ENCODE results near the gene WNT11.

WNT11 gene

GRCh38 chr11:76196849-76197248 is 9.5 kb downstream of the WNT11 start:
- no peak for DNase-seq (ENCODE audit: low spot score in 2 of 2)
- H3K4me1 Mint-ChIP-seq: no peaks in the 10 kb centered on the region
- no peaks in the 10 kb centered on the region for H3K9me3 Mint-ChIP-seq
- peaks cover 3% of the 10 kb centered on the region for H3K27me3 Mint-ChIP-seq
- H3K4me3 Mint-ChIP-seq: no peak overlapping the region
- no peak overlapping the region for H3K27ac Mint-ChIP-seq
- no peak for ATAC-seq (ENCODE audit: low read depth)
- H3K36me3 Mint-ChIP-seq: no peaks in the 10 kb centered on the region

- no peak overlapping the region for H3K4me3 Mint-ChIP-seq
- no peaks in the 10 kb centered on the region for H3K4me1 Mint-ChIP-seq
- no peaks in the 10 kb centered on the region for H3K36me3 Mint-ChIP-seq
- no peak overlapping the region for H3K27ac Mint-ChIP-seq
- ATAC-seq (ENCODE audit: low read depth) (no peak), DNase-seq (ENCODE audit: low spot score in 2 of 2) (no peak)
- H3K27me3 Mint-ChIP-seq: peaks cover 3% of the 10 kb centered on the region
- H3K9me3 Mint-ChIP-seq: no peaks in the 10 kb centered on the region
Measured at GRCh38 chr11:76194872-76195668, 11.2 kb downstream of the WNT11 start.

- Mint-ChIP-seq H3K4me1 (no peaks in the 10 kb centered on the region), H3K27me3 (peaks cover 2% of the 10 kb centered on the region), H3K27ac (no peak overlapping the region), H3K9me3 (no peaks in the 10 kb centered on the region), H3K4me3 (no peak overlapping the region), H3K36me3 (no peaks in the 10 kb centered on the region)
- ATAC-seq (ENCODE audit: low read depth) (no peak), DNase-seq (ENCODE audit: low spot score in 2 of 2) (no peak)
Measured at GRCh38 chr11:76193219-76193618, 13.1 kb downstream of the WNT11 start.

GRCh38 chr11:76190376-76190775 is 15.9 kb downstream of the WNT11 start:
- Mint-ChIP-seq H3K27ac (no peak overlapping the region), H3K27me3 (peaks cover 4% of the 10 kb centered on the region), H3K4me1 (no peaks in the 10 kb centered on the region), H3K36me3 (no peaks in the 10 kb centered on the region), H3K4me3 (no peak overlapping the region), H3K9me3 (no peaks in the 10 kb centered on the region)
- DNase-seq (ENCODE audit: low spot score in 2 of 2) (no peak), ATAC-seq (ENCODE audit: low read depth) (no peak)

GRCh38 chr11:76189682-76190081 is 16.6 kb downstream of the WNT11 start:
- ATAC-seq (ENCODE audit: low read depth): no peak
- H3K9me3 Mint-ChIP-seq: no peaks in the 10 kb centered on the region
- H3K4me3 Mint-ChIP-seq: no peak overlapping the region
- H3K36me3 Mint-ChIP-seq: no peaks in the 10 kb centered on the region
- H3K27me3 Mint-ChIP-seq: peaks cover 6% of the 10 kb centered on the region
- DNase-seq (ENCODE audit: low spot score in 2 of 2): no peak
- H3K4me1 Mint-ChIP-seq: no peaks in the 10 kb centered on the region
- H3K27ac Mint-ChIP-seq: no peak overlapping the region

GRCh38 chr11:76188873-76189272 is 17.4 kb downstream of the WNT11 start:
- Mint-ChIP-seq H3K36me3 (no peaks in the 10 kb centered on the region), H3K4me3 (no peak overlapping the region), H3K27me3 (peaks cover 10% of the 10 kb centered on the region), H3K9me3 (no peaks in the 10 kb centered on the region), H3K4me1 (no peaks in the 10 kb centered on the region), H3K27ac (no peak overlapping the region)
- DNase-seq (ENCODE audit: low spot score in 2 of 2): no peak
- no peak for ATAC-seq (ENCODE audit: low read depth)

- ATAC-seq (ENCODE audit: low read depth) (no peak), DNase-seq (ENCODE audit: low spot score in 2 of 2) (no peak)
- H3K4me1 Mint-ChIP-seq: no peaks in the 10 kb centered on the region
- no peak overlapping the region for H3K4me3 Mint-ChIP-seq
- H3K9me3 Mint-ChIP-seq: no peaks in the 10 kb centered on the region
- no peaks in the 10 kb centered on the region for H3K36me3 Mint-ChIP-seq
- peaks cover 10% of the 10 kb centered on the region for H3K27me3 Mint-ChIP-seq
- no peak overlapping the region for H3K27ac Mint-ChIP-seq
Measured at GRCh38 chr11:76186776-76187279, 19.5 kb downstream of the WNT11 start.

- Mint-ChIP-seq H3K4me3 (no peak overlapping the region), H3K4me1 (no peaks in the 10 kb centered on the region), H3K27ac (no peak overlapping the region), H3K36me3 (no peaks in the 10 kb centered on the region), H3K27me3 (peaks cover 10% of the 10 kb centered on the region), H3K9me3 (no peaks in the 10 kb centered on the region)
- ATAC-seq (ENCODE audit: low read depth) (no peak), DNase-seq (ENCODE audit: low spot score in 2 of 2) (no peak)
Measured at GRCh38 chr11:76185931-76186401, 20.3 kb downstream of the WNT11 start.

GRCh38 chr11:76185511-76185910 is 20.8 kb downstream of the WNT11 start:
- no peak overlapping the region for H3K4me3 Mint-ChIP-seq

GRCh38 chr11:76184551-76184993 is 21.7 kb downstream of the WNT11 start:
- H3K27ac Mint-ChIP-seq: no peak overlapping the region

More at GRCh38 chr11:76185511-76185910, 20.8 kb downstream of the WNT11 start:
- no peak overlapping the region for H3K27ac Mint-ChIP-seq
- ATAC-seq (ENCODE audit: low read depth): no peak
- no peak for DNase-seq (ENCODE audit: low spot score in 2 of 2)
- H3K27me3 Mint-ChIP-seq: peaks cover 10% of the 10 kb centered on the region
- H3K4me1 Mint-ChIP-seq: no peaks in the 10 kb centered on the region
- no peaks in the 10 kb centered on the region for H3K9me3 Mint-ChIP-seq
- no peaks in the 10 kb centered on the region for H3K36me3 Mint-ChIP-seq

GRCh38 chr11:76181371-76181770 is 24.9 kb downstream of the WNT11 start:
- H3K27me3 Mint-ChIP-seq: peaks cover 10% of the 10 kb centered on the region
- H3K27ac Mint-ChIP-seq: no peak overlapping the region
- H3K4me1 Mint-ChIP-seq: peaks cover 3% of the 10 kb centered on the region
- no peaks in the 10 kb centered on the region for H3K36me3 Mint-ChIP-seq
- H3K9me3 Mint-ChIP-seq: no peaks in the 10 kb centered on the region
- ATAC-seq (ENCODE audit: low read depth): no peak
- H3K4me3 Mint-ChIP-seq: no peak overlapping the region
- no peak for DNase-seq (ENCODE audit: low spot score in 2 of 2)

More at GRCh38 chr11:76184551-76184993, 21.7 kb downstream of the WNT11 start:
- H3K27me3 Mint-ChIP-seq: peaks cover 10% of the 10 kb centered on the region
- H3K4me1 Mint-ChIP-seq: peaks cover under 1% of the 10 kb centered on the region
- H3K36me3 Mint-ChIP-seq: no peaks in the 10 kb centered on the region
- ATAC-seq (ENCODE audit: low read depth) (no peak), DNase-seq (ENCODE audit: low spot score in 2 of 2) (no peak)
- H3K4me3 Mint-ChIP-seq: no peak overlapping the region
- H3K9me3 Mint-ChIP-seq: no peaks in the 10 kb centered on the region

GRCh38 chr11:76179147-76179546 is 27.2 kb downstream of the WNT11 start:
- DNase-seq (ENCODE audit: low spot score in 2 of 2): no peak
- H3K4me1 Mint-ChIP-seq: peaks cover 7% of the 10 kb centered on the region
- ATAC-seq (ENCODE audit: low read depth): no peak
- peaks cover 4% of the 10 kb centered on the region for H3K27me3 Mint-ChIP-seq
- no peaks in the 10 kb centered on the region for H3K36me3 Mint-ChIP-seq
- no peak overlapping the region for H3K4me3 Mint-ChIP-seq
- no peaks in the 10 kb centered on the region for H3K9me3 Mint-ChIP-seq
- H3K27ac Mint-ChIP-seq: no peak overlapping the region

GRCh38 chr11:76177250-76177686 is 29.0 kb downstream of the WNT11 start:
- ATAC-seq (ENCODE audit: low read depth) (no peak), DNase-seq (ENCODE audit: low spot score in 2 of 2) (no peak)
- H3K4me3 Mint-ChIP-seq: no peak overlapping the region
- peaks cover 9% of the 10 kb centered on the region for H3K27me3 Mint-ChIP-seq
- peaks cover 7% of the 10 kb centered on the region for H3K4me1 Mint-ChIP-seq
- H3K27ac Mint-ChIP-seq: no peak overlapping the region
- no peaks in the 10 kb centered on the region for H3K9me3 Mint-ChIP-seq
- no peaks in the 10 kb centered on the region for H3K36me3 Mint-ChIP-seq

GRCh38 chr11:76176463-76176862 is 29.8 kb downstream of the WNT11 start:
- Mint-ChIP-seq H3K4me3 (no peak overlapping the region), H3K9me3 (no peaks in the 10 kb centered on the region), H3K4me1 (peaks cover 7% of the 10 kb centered on the region), H3K36me3 (no peaks in the 10 kb centered on the region), H3K27me3 (peaks cover 11% of the 10 kb centered on the region), H3K27ac (no peak overlapping the region)
- no peak for DNase-seq (ENCODE audit: low spot score in 2 of 2)
- no peak for ATAC-seq (ENCODE audit: low read depth)

- H3K4me3 Mint-ChIP-seq: no peak overlapping the region
- no peaks in the 10 kb centered on the region for H3K9me3 Mint-ChIP-seq
- peaks cover 11% of the 10 kb centered on the region for H3K27me3 Mint-ChIP-seq
- ATAC-seq (ENCODE audit: low read depth) (no peak), DNase-seq (ENCODE audit: low spot score in 2 of 2) (no peak)
- no peaks in the 10 kb centered on the region for H3K36me3 Mint-ChIP-seq
- no peak overlapping the region for H3K27ac Mint-ChIP-seq
- H3K4me1 Mint-ChIP-seq: peaks cover 7% of the 10 kb centered on the region
Measured at GRCh38 chr11:76175783-76176182, 30.5 kb downstream of the WNT11 start.

Data from memory B cell (primary cell).